HG03097 (cell line): Measurements from ENCODE around the gene FITM1.

Source experiments
- ATAC-seq: cut with Tn5 transposase; IDR thresholded peaks from one replicate; pipeline ENCODE4 v1.9.1; 2021; ENCODE audit not compliant: unreplicated experiment, low FRiP score

FITM1 gene

GRCh38 chr14:24137529-24138395 lies 7.3 kb downstream of the FITM1 start:
- ATAC-seq, result no peak

- ATAC-seq, result no peak
Observed at GRCh38 chr14:24138396-24139271, 8.2 kb downstream of the FITM1 start.

- no peak for ATAC-seq
Observed at GRCh38 chr14:24139272-24139934, 8.9 kb downstream of the FITM1 start.

GRCh38 chr14:24141097-24141880 lies 10.8 kb downstream of the FITM1 start, which contains the start of gene EMC9:
EMC9 (minus strand) TSS chr14:24141591; CDS start chr14:24141304, 287 bp downstream.
- peak; percentile 72 for ATAC-seq

GRCh38 chr14:24143511-24143910 lies 13.1 kb downstream of the FITM1 start:
- no peak for ATAC-seq

- ATAC-seq, result no peak
Observed at GRCh38 chr14:24144451-24144850, 14.0 kb downstream of the FITM1 start.

GRCh38 chr14:24145219-24145618 lies 14.8 kb downstream of the FITM1 start:
- no peak for ATAC-seq

- ATAC-seq, result no peak
Observed at GRCh38 chr14:24145690-24146452, 15.4 kb downstream of the FITM1 start.

GRCh38 chr14:24146453-24146977 lies 16.1 kb downstream of the FITM1 start, which contains the start of gene PSME2:
PSME2 (minus strand) TSS chr14:24146610; CDS start chr14:24146581, 29 bp downstream.
- peak; percentile 60 for ATAC-seq

GRCh38 chr14:24146978-24147760 lies 16.7 kb downstream of the FITM1 start, which contains the start of gene RNF31:
RNF31 (plus strand) TSS chr14:24147498; CDS start chr14:24147699, 201 bp downstream.
- peak; percentile 69 for ATAC-seq

GRCh38 chr14:24147761-24148428 lies 17.4 kb downstream of the FITM1 start:
- ATAC-seq, result no peak

GRCh38 chr14:24149302-24149969 lies 19.0 kb downstream of the FITM1 start:
- ATAC-seq, result no peak

- no peak for ATAC-seq
Observed at GRCh38 chr14:24150061-24150460, 19.6 kb downstream of the FITM1 start.

GRCh38 chr14:24150567-24150966 lies 20.1 kb downstream of the FITM1 start:
- no peak for ATAC-seq

- no peak for ATAC-seq
Observed at GRCh38 chr14:24150993-24151392, 20.5 kb downstream of the FITM1 start.

GRCh38 chr14:24151404-24152080 lies 21.1 kb downstream of the FITM1 start:
- ATAC-seq, result no peak
